ENCODE results near the gene NDE1.
A peak's percentile ranks its signal among the peaks of the same experiment; 100 is the strongest.
"Not testable (repeated sequence)": the region's sequence is repeated elsewhere in the genome, so short reads cannot be mapped to it uniquely, and the experiment has no call there.

Gene NDE1

GRCh38 chr16:15642557-15643047 is 7.4 kb upstream of the NDE1 start:
- H3K9me3 ChIP-seq (ENCODE audit: control insufficient read depth in 5 of 5, low read length in 5 of 5), result no peaks in the 10 kb centered on the region
- H3K27ac ChIP-seq (ENCODE audit: low read depth, low read length), result peak overlapping the region; percentile 92
- peak overlapping the region; percentile 88 to 99 (median 95) for H3K4me3 ChIP-seq (ENCODE audit: low read depth in 1 of 5, low read length in 5 of 5)
- no peaks in the 10 kb centered on the region for H3K27me3 ChIP-seq (ENCODE audit: control insufficient read depth in 5 of 5, insufficient read depth in 4 of 5, low read length in 5 of 5)
- H3K4me1 ChIP-seq (ENCODE audit: control insufficient read depth in 5 of 5, insufficient read depth in 5 of 5, low read length in 5 of 5), result peaks cover 4 to 27% (median 20%) of the 10 kb centered on the region in 5 donors
- peaks cover 6 to 17% (median 16%) of the 10 kb centered on the region in 5 donors for H3K36me3 ChIP-seq (ENCODE audit: control insufficient read depth in 5 of 5, insufficient read depth in 5 of 5, low read length in 5 of 5)
- H3K9ac ChIP-seq (ENCODE audit: low read length in 5 of 5), result peak overlapping the region in 4 of 5 donors; percentile 57 to 92 (median 70)

- Histone ChIP-seq H3K9me3 (ENCODE audit: control insufficient read depth in 5 of 5, low read length in 5 of 5) (no peaks in the 10 kb centered on the region), H3K9ac (ENCODE audit: low read length in 5 of 5) (peak within 1 kb of the TSS; percentile 5 to 99 (median 98)), H3K4me3 (ENCODE audit: low read depth in 1 of 5, low read length in 5 of 5) (peak within 1 kb of the TSS; percentile 89 to 99 (median 95)), H3K4me1 (ENCODE audit: control insufficient read depth in 5 of 5, insufficient read depth in 5 of 5, low read length in 5 of 5) (peaks cover 4 to 27% (median 20%) of the 10 kb centered on the region in 5 donors), H3K27me3 (ENCODE audit: control insufficient read depth in 5 of 5, insufficient read depth in 4 of 5, low read length in 5 of 5) (no peaks in the 10 kb centered on the region), H3K27ac (ENCODE audit: low read depth, low read length) (peak within 1 kb of the TSS; percentile 92), H3K36me3 (ENCODE audit: control insufficient read depth in 5 of 5, insufficient read depth in 5 of 5, low read length in 5 of 5) (peaks cover 4 to 10% (median 10%) of the 10 kb centered on the region in 5 donors)
Observed at GRCh38 chr16:15643048-15643945, 6.7 kb upstream of the NDE1 start, which contains the start of gene MARF1. Gene MARF1, minus strand, starts transcription at chr16:15643154. Its CDS starts 3,921 bp downstream, at chr16:15639233.

DNA sequence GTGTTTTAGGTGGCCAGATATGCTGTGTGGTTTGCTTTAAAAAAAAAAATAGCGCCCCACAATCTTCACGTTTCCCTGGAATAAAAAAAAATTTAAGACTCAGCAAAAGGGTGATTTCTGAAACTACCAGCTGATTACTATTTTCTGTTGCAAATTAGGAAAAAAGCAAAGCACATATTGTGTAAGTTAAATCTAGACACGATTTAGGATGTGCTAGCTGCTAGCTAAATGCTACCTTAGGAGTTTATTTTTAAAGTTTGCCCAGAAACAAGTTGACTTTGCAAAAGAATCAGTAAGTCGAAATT is 6.1 kb upstream of the NDE1 start:
- Histone ChIP-seq H3K9ac (ENCODE audit: low read length in 5 of 5) (peak overlapping the region in 4 of 5 donors; percentile 87 to 99 (median 98)), H3K27me3 (ENCODE audit: control insufficient read depth in 5 of 5, insufficient read depth in 4 of 5, low read length in 5 of 5) (no peaks in the 10 kb centered on the region), H3K4me1 (ENCODE audit: control insufficient read depth in 5 of 5, insufficient read depth in 5 of 5, low read length in 5 of 5) (peaks cover 4 to 27% (median 20%) of the 10 kb centered on the region in 5 donors), H3K36me3 (ENCODE audit: control insufficient read depth in 5 of 5, insufficient read depth in 5 of 5, low read length in 5 of 5) (peaks cover 1 to 4% (median 4%) of the 10 kb centered on the region in 5 donors), H3K9me3 (ENCODE audit: control insufficient read depth in 5 of 5, low read length in 5 of 5) (no peaks in the 10 kb centered on the region), H3K27ac (ENCODE audit: low read depth, low read length) (peak overlapping the region; percentile 92), H3K4me3 (ENCODE audit: low read depth in 1 of 5, low read length in 5 of 5) (peak overlapping the region; percentile 71 to 95 (median 91))

DNA sequence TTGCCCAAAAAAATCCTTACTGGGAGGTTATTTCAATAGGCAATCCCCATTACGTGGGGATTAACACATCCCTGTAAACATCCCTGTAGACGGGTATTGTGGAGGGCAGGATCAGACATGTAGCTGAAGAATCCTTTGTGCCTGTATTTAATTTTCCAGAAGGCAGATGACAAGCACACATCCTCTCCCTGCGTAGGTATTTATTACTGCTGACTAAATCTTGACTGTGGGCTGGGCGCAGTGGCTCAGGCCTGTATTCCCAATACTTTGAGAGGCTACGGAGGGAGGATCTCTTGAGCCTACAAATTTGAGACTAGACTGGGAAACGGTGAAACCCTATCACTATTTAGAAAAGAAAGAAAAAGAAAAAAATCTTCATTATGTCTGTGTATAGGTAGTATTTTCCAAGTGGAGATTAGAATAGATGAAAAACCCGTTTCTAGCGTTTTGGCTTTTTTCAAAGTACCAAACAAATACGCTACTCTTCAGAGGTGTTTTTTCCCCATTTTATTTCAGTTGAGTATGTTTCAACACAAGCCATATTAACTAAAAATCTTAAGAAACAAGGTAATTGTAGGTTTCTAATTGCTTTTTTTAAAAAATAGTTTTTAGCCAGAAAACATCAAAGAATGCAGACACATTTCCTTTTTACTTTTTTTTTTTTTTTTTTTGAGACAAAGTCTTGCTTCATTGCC is 5.6 kb upstream of the NDE1 start:
- H3K4me3 ChIP-seq (ENCODE audit: low read depth in 1 of 5, low read length in 5 of 5), result no peak overlapping the region
- no peak overlapping the region for H3K27ac ChIP-seq (ENCODE audit: low read depth, low read length)
- H3K27me3 ChIP-seq (ENCODE audit: control insufficient read depth in 5 of 5, insufficient read depth in 4 of 5, low read length in 5 of 5), result no peaks in the 10 kb centered on the region
- H3K36me3 ChIP-seq (ENCODE audit: control insufficient read depth in 5 of 5, insufficient read depth in 5 of 5, low read length in 5 of 5), result no peaks in the 10 kb centered on the region
- no peaks in the 10 kb centered on the region for H3K9me3 ChIP-seq (ENCODE audit: control insufficient read depth in 5 of 5, low read length in 5 of 5)
- peak overlapping the region in 1 of 5 donors; percentile 98 for H3K9ac ChIP-seq (ENCODE audit: low read length in 5 of 5)
- peaks cover 4 to 30% (median 22%) of the 10 kb centered on the region in 5 donors for H3K4me1 ChIP-seq (ENCODE audit: control insufficient read depth in 5 of 5, insufficient read depth in 5 of 5, low read length in 5 of 5)

DNA sequence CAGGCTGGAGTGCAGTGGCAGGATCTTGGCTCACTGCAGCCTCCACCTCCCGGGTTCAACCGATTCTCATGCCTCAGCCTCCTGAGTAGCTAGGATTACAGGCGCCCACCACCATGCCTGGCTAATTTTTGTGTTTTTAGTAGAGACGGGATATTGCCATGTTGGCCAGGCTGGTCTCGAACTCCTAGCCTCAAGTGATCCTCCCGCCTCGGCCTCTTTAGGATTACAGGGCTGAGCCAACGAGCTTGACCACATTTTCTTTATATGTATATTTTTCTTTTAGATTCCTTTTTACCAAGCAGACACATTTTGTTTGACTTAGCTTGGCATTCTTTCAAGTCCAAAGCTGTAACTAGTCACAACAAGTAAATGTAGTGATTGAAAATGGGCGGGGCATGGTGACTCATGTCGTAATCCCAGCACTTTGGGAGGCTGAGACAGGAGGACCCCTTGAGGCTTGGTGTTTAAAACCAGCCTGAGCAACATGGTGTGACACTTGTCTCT is 5.0 kb upstream of the NDE1 start:
- not testable (repeated sequence) for H3K27ac ChIP-seq (ENCODE audit: low read depth, low read length); H3K4me3 ChIP-seq (ENCODE audit: low read depth in 1 of 5, low read length in 5 of 5); H3K36me3 ChIP-seq (ENCODE audit: control insufficient read depth in 5 of 5, insufficient read depth in 5 of 5, low read length in 5 of 5); H3K9ac ChIP-seq (ENCODE audit: low read length in 5 of 5); H3K27me3 ChIP-seq (ENCODE audit: control insufficient read depth in 5 of 5, insufficient read depth in 4 of 5, low read length in 5 of 5); H3K9me3 ChIP-seq (ENCODE audit: control insufficient read depth in 5 of 5, low read length in 5 of 5)
- peaks cover 7 to 34% (median 27%) of the 10 kb centered on the region in 5 donors for H3K4me1 ChIP-seq (ENCODE audit: control insufficient read depth in 5 of 5, insufficient read depth in 5 of 5, low read length in 5 of 5)

GRCh38 chr16:15646557-15647293 is 3.3 kb upstream of the NDE1 start:
- not testable (repeated sequence) for H3K27ac ChIP-seq (ENCODE audit: low read depth, low read length); H3K9ac ChIP-seq (ENCODE audit: low read length in 5 of 5); H3K27me3 ChIP-seq (ENCODE audit: control insufficient read depth in 5 of 5, insufficient read depth in 4 of 5, low read length in 5 of 5); H3K9me3 ChIP-seq (ENCODE audit: control insufficient read depth in 5 of 5, low read length in 5 of 5); H3K36me3 ChIP-seq (ENCODE audit: control insufficient read depth in 5 of 5, insufficient read depth in 5 of 5, low read length in 5 of 5); H3K4me3 ChIP-seq (ENCODE audit: low read depth in 1 of 5, low read length in 5 of 5)
- peaks cover 7 to 34% (median 31%) of the 10 kb centered on the region in 5 donors for H3K4me1 ChIP-seq (ENCODE audit: control insufficient read depth in 5 of 5, insufficient read depth in 5 of 5, low read length in 5 of 5)

DNA sequence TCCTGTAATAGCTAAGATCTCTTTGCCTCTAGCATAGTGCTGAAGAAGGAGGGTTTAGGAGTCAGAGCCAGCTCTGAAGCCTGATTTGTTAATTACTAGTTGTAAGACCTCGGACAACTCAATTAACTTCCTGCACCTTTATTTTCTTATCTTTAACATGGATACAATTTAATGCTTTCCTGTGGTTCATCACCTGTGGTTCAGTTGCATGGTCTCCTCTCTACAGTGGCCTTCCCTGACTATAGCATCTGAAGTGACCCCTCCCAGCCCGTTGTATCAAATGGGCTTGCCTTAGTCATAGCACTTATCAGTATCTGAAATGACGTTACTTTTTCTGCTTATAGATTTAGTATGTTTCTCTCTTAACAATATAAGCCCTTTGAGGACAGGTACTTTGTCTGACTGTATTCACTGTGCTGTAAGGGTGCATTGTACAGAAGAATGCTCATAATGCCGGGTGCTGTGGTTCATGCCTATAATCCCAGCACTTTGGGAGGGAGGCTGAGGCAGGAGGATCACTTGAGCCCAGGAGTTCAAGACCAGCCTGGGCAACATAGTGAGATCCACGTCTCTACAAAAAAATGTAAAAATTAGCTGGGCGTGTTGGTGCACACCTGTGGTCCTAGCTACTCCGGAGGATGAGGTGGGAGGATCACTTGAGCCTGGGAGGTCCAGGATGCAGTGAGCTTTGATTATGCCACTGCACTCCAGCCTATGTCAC is 2.6 kb upstream of the NDE1 start:
- H3K4me3 ChIP-seq (ENCODE audit: low read depth in 1 of 5, low read length in 5 of 5), result no peak overlapping the region
- no peak overlapping the region for H3K27ac ChIP-seq (ENCODE audit: low read depth, low read length)
- H3K27me3 ChIP-seq (ENCODE audit: control insufficient read depth in 5 of 5, insufficient read depth in 4 of 5, low read length in 5 of 5), result no peaks in the 10 kb centered on the region
- peaks cover 0 to 3% (median 0%) of the 10 kb centered on the region in 5 donors for H3K36me3 ChIP-seq (ENCODE audit: control insufficient read depth in 5 of 5, insufficient read depth in 5 of 5, low read length in 5 of 5)
- H3K9me3 ChIP-seq (ENCODE audit: control insufficient read depth in 5 of 5, low read length in 5 of 5), result no peaks in the 10 kb centered on the region
- H3K4me1 ChIP-seq (ENCODE audit: control insufficient read depth in 5 of 5, insufficient read depth in 5 of 5, low read length in 5 of 5), result peaks cover 3 to 26% (median 23%) of the 10 kb centered on the region in 5 donors
- no peak overlapping the region for H3K9ac ChIP-seq (ENCODE audit: low read length in 5 of 5)

- Histone ChIP-seq H3K27ac (ENCODE audit: low read depth, low read length) (no peak overlapping the region), H3K9ac (ENCODE audit: low read length in 5 of 5) (no peak overlapping the region), H3K4me3 (ENCODE audit: low read depth in 1 of 5, low read length in 5 of 5) (no peak overlapping the region), H3K27me3 (ENCODE audit: control insufficient read depth in 5 of 5, insufficient read depth in 4 of 5, low read length in 5 of 5) (no peaks in the 10 kb centered on the region), H3K9me3 (ENCODE audit: control insufficient read depth in 5 of 5, low read length in 5 of 5) (no peaks in the 10 kb centered on the region), H3K36me3 (ENCODE audit: control insufficient read depth in 5 of 5, insufficient read depth in 5 of 5, low read length in 5 of 5) (peaks cover 0 to 3% (median 0%) of the 10 kb centered on the region in 5 donors), H3K4me1 (ENCODE audit: control insufficient read depth in 5 of 5, insufficient read depth in 5 of 5, low read length in 5 of 5) (peaks cover 3 to 24% (median 23%) of the 10 kb centered on the region in 5 donors)
Observed at GRCh38 chr16:15648135-15648730, 1.8 kb upstream of the NDE1 start.

GRCh38 chr16:15649311-15649710 is 734 bp upstream of the NDE1 start:
- not testable (repeated sequence) for H3K27ac ChIP-seq (ENCODE audit: low read depth, low read length); H3K9me3 ChIP-seq (ENCODE audit: control insufficient read depth in 5 of 5, low read length in 5 of 5); H3K36me3 ChIP-seq (ENCODE audit: control insufficient read depth in 5 of 5, insufficient read depth in 5 of 5, low read length in 5 of 5); H3K27me3 ChIP-seq (ENCODE audit: control insufficient read depth in 5 of 5, insufficient read depth in 4 of 5, low read length in 5 of 5)
- peak overlapping the region in 3 of 5 donors; percentile 35 to 69 (median 56) for H3K9ac ChIP-seq (ENCODE audit: low read length in 5 of 5)
- H3K4me1 ChIP-seq (ENCODE audit: control insufficient read depth in 5 of 5, insufficient read depth in 5 of 5, low read length in 5 of 5), result peaks cover 3 to 18% (median 15%) of the 10 kb centered on the region in 5 donors
- H3K4me3 ChIP-seq (ENCODE audit: low read depth in 1 of 5, low read length in 5 of 5), result peak overlapping the region; percentile 58 to 94 (median 66)
